Liver (tissue), 9 donors: ENCODE measurements around the gene COL19A1. TPM values are rescaled to one million over a fixed set of nuclear protein-coding genes. Genes with fewer than 3 reads are reported as not detected.

Experiments
- DNase-seq: peaks from one replicate; pipeline ENCODE4 v3.0.0-alpha.2; 2017; ENCODE audit warnings: low spot score
- H3K27ac ChIP-seq, 2 donors: one replicate each; pipeline ENCODE4 v1.7.0; 2013; ENCODE audit warnings: inconsistent platforms in 2 of 2, low read length in 2 of 2, control low read depth in 1 of 2, low read depth in 1 of 2, mild to moderate bottlenecking in 1 of 2
- H3K27me3 ChIP-seq, 4 donors: one replicate each; pipeline versions ENCODE4 v1.6.1 to v1.7.0; 2013; ENCODE audit warnings: low read length in 3 of 4, inconsistent platforms in 1 of 4, mild to moderate bottlenecking in 1 of 4, moderate library complexity in 1 of 4; ENCODE audit not compliant: control insufficient read depth in 4 of 4, insufficient read depth in 4 of 4
- H3K36me3 ChIP-seq, 4 donors: one replicate each; pipeline versions ENCODE4 v1.6.1 to v1.7.0; 2013; ENCODE audit warnings: low read length in 3 of 4, mild to moderate bottlenecking in 3 of 4, low read depth in 1 of 4, moderate library complexity in 1 of 4; ENCODE audit not compliant: control insufficient read depth in 4 of 4, insufficient read depth in 3 of 4
- H3K4me1 ChIP-seq, 4 donors: one replicate each; pipeline versions ENCODE4 v1.6.1 to v1.7.0; 2013; ENCODE audit warnings: low read length in 3 of 4, mild to moderate bottlenecking in 3 of 4, moderate library complexity in 1 of 4; ENCODE audit not compliant: control insufficient read depth in 4 of 4, insufficient read depth in 4 of 4
- H3K4me3 ChIP-seq, 3 donors: one replicate each; pipeline versions ENCODE4 v1.6.1 to v1.7.0; 2013; ENCODE audit warnings: low read length in 3 of 3, control low read depth in 1 of 3, low read depth in 1 of 3, mild to moderate bottlenecking in 1 of 3
- H3K9ac ChIP-seq, 2 donors: one replicate each; pipeline ENCODE4 v1.7.0; 2013; ENCODE audit warnings: low read length in 2 of 2, mild to moderate bottlenecking in 2 of 2, moderate library complexity in 2 of 2, control low read depth in 1 of 2, low read depth in 1 of 2
- H3K9me3 ChIP-seq, 4 donors: one replicate each; pipeline versions ENCODE4 v1.6.1 to v1.7.0; 2013; ENCODE audit warnings: low read length in 3 of 4; ENCODE audit not compliant: control insufficient read depth in 4 of 4
- ATF3 ChIP-seq: IDR thresholded peaks from 2 replicates; pipeline ENCODE4 v1.6.1; 2016; ENCODE audit warnings: antibody characterized with exemption
- EGR1 ChIP-seq, 2 donors: IDR thresholded peaks; 2 replicates each; pipeline ENCODE4 v1.6.1; 2016 to 2018; ENCODE audit warnings: antibody characterized with exemption in 2 of 2, low read depth in 2 of 2
- FOXA1 ChIP-seq: IDR thresholded peaks from 2 replicates; pipeline ENCODE4 v1.6.1; 2016; ENCODE audit warnings: antibody characterized with exemption
- GABPA ChIP-seq, 2 donors: IDR thresholded peaks in 1 of 2; conservative IDR thresholded peaks in 1 of 2; 2 replicates each; pipeline ENCODE4 v1.6.1; 2016; ENCODE audit warnings: antibody characterized with exemption in 2 of 2, mild to moderate bottlenecking in 1 of 2, moderate library complexity in 1 of 2
- HNF4A ChIP-seq, 2 donors: conservative IDR thresholded peaks; 2 replicates each; pipeline ENCODE4 v1.6.1; 2016; ENCODE audit warnings: antibody characterized with exemption in 2 of 2, mild to moderate bottlenecking in 2 of 2
- JUND ChIP-seq, 2 donors: IDR thresholded peaks; 2 replicates each; pipeline ENCODE4 v1.6.1; 2016; ENCODE audit warnings: antibody characterized with exemption in 2 of 2
- NR2F2 ChIP-seq: IDR thresholded peaks from 2 replicates; pipeline ENCODE4 v1.6.1; 2016; ENCODE audit warnings: antibody characterized with exemption
- RAD21 ChIP-seq, 2 donors: IDR thresholded peaks; 2 replicates each; pipeline ENCODE4 v1.6.1; 2016; ENCODE audit warnings: antibody characterized with exemption in 2 of 2, mild to moderate bottlenecking in 2 of 2
- RXRA ChIP-seq, 2 donors: IDR thresholded peaks; 2 replicates each; pipeline ENCODE4 v1.6.1; 2017 to 2018; ENCODE audit warnings: antibody characterized with exemption in 2 of 2, mild to moderate bottlenecking in 1 of 2
- SP1 ChIP-seq: IDR thresholded peaks from 2 replicates; pipeline ENCODE4 v1.6.1; 2018; ENCODE audit warnings: antibody characterized with exemption, mild to moderate bottlenecking
- TAF1 ChIP-seq: conservative IDR thresholded peaks from 2 replicates; pipeline ENCODE4 v1.6.1; 2016; ENCODE audit warnings: antibody characterized with exemption, mild to moderate bottlenecking
- ZBTB33 ChIP-seq: IDR thresholded peaks from 2 replicates; pipeline ENCODE4 v1.6.1; 2016; ENCODE audit warnings: antibody characterized with exemption
- WGBS: extraction: QIAGEN DNeasy Blood & Tissue Kit; methylation state at CpG from one replicate; pipeline ENCODE4 v1.1.7; 2013; 5-methylcytosine and 5-hydroxymethylcytosine counted together
- polyA plus RNA-seq, 2 donors: library from polyadenylated mRNA; stranded (reverse) in 1 of 2; unstranded in 1 of 2; fragments of 200-250 nt in 1 of 2; fragments of >200 nt in 1 of 2; fragmentation: Nextera tagmentation in 1 of 2; extraction: Ambion mirVana in 1 of 2; gene quantifications; one replicate each; pipeline versions ENCODE4 v1.2.1 to v1.2.3, GENCODE V29; 2013 to 2015
- total RNA-seq, 2 donors: library from RNA; depleted of rRNA; stranded (reverse); fragments of >200 nt; gene quantifications; one replicate each; pipeline ENCODE4 v1.2.3, GENCODE V29; 2014
- TF ChIP-seq, protein P1 (sequence below): fragments of 150-350 bp; IDR thresholded peaks from 2 replicates; pipeline ENCODE4 v1.5.1; 2017; ENCODE audit warnings: improper control_type of control experiment, low read depth, low read length; ENCODE audit not compliant: missing input control
- donor health status: healthy.
- donor health status: healthy.
- donor health status: healthy.
- donor health status: healthy.
- donor health status: healthy.

The COL19A1 gene
- total and polyA plus RNA-seq, 4 donors: 0.25 to 0.51 TPM; not detected in 2

GRCh38 chr6:70198785-70199184, 332.4 kb downstream of the COL19A1 start:
- no peaks in the 10 kb centered on the region for H3K9me3 ChIP-seq
- no peak overlapping the region for H3K27ac ChIP-seq
- no peak for TF ChIP-seq RXRA (IDR thresholded peaks at IDR 0.05)
- no peak for TF ChIP-seq ATF3
- no peak for TF ChIP-seq EGR1 (IDR thresholded peaks at IDR 0.05; ENCODE audit: low read depth in 2 of 2)
- no peak for TF ChIP-seq HNF4A (conservative IDR thresholded peaks at IDR 0.05)
- no peak for TF ChIP-seq JUND (IDR thresholded peaks at IDR 0.05)
- no peak for TF ChIP-seq FOXA1
- no peak overlapping the region for H3K9ac ChIP-seq
- no peaks in the 10 kb centered on the region for H3K4me1 ChIP-seq
- DNase-seq: no peak
- WGBS: 78% methylated on average over 2 of the region's 2 CpGs
- no peaks in the 10 kb centered on the region for H3K36me3 ChIP-seq
- peaks cover 0 to 5% (median 2%) of the 10 kb centered on the region in 4 donors for H3K27me3 ChIP-seq
- no peak overlapping the region for H3K4me3 ChIP-seq

DNA sequence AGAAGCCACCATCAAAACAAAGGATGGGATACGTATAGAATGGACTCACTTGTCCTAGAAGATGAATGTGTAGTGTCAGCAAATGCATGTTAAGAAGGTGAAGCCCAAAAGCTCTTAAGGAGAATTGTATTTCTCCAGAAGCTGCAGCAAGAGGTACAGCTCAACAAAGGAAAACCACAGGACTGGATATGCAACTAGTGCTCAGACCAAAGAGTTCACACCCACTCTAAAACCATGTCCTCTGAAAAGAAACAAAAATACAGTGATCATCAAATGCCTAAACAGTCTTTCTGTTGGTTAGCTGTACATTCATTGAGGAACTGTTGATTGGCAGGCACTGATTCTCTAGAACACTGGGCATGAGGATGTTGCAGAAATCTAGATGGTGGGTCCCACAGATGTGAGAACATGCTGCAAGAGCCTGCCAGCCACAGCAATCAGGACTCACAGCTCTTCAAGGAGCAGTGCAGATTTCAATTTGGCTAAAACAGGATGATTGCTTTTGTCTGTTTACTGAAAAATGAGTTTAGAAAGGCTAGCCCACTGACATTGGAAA, 342.0 kb downstream of the COL19A1 start:
- Histone ChIP-seq H3K27ac (no peak overlapping the region), H3K36me3 (no peaks in the 10 kb centered on the region), H3K9me3 (no peaks in the 10 kb centered on the region), H3K4me3 (no peak overlapping the region), H3K9ac (no peak overlapping the region), H3K27me3 (peaks cover 0 to 5% (median 0%) of the 10 kb centered on the region in 4 donors), H3K4me1 (no peaks in the 10 kb centered on the region)
- DNase-seq: no peak
- no peak for TF ChIP-seq NR2F2
- TF ChIP-seq RXRA (IDR thresholded peaks at IDR 0.05): no peak
- no peak for TF ChIP-seq EGR1 (IDR thresholded peaks at IDR 0.05; ENCODE audit: low read depth in 2 of 2)
- no peak for TF ChIP-seq GABPA (IDR thresholded peaks at IDR 0.05 in 1 of 2, conservative IDR thresholded peaks at IDR 0.05 in 1 of 2)
- no peak for TF ChIP-seq ATF3
- TF ChIP-seq JUND (IDR thresholded peaks at IDR 0.05): no peak
- TF ChIP-seq TAF1: no peak
- no peak for TF ChIP-seq SP1
- no peak for TF ChIP-seq ZBTB33
- no peak for TF ChIP-seq HNF4A (conservative IDR thresholded peaks at IDR 0.05)
- 75% methylated on average over 1 of the region's 1 CpG for WGBS

GRCh38 chr6:70210462-70210861, 344.1 kb downstream of the COL19A1 start:
- Histone ChIP-seq H3K36me3 (no peaks in the 10 kb centered on the region), H3K4me3 (no peak overlapping the region), H3K9me3 (no peaks in the 10 kb centered on the region), H3K27me3 (peaks cover 0 to 5% (median 0%) of the 10 kb centered on the region in 4 donors), H3K27ac (no peak overlapping the region), H3K4me1 (no peaks in the 10 kb centered on the region), H3K9ac (no peak overlapping the region)
- WGBS: 36% methylated on average over 2 of the region's 2 CpGs
- TF ChIP-seq ZBTB33: no peak
- TF ChIP-seq, protein P1, sequence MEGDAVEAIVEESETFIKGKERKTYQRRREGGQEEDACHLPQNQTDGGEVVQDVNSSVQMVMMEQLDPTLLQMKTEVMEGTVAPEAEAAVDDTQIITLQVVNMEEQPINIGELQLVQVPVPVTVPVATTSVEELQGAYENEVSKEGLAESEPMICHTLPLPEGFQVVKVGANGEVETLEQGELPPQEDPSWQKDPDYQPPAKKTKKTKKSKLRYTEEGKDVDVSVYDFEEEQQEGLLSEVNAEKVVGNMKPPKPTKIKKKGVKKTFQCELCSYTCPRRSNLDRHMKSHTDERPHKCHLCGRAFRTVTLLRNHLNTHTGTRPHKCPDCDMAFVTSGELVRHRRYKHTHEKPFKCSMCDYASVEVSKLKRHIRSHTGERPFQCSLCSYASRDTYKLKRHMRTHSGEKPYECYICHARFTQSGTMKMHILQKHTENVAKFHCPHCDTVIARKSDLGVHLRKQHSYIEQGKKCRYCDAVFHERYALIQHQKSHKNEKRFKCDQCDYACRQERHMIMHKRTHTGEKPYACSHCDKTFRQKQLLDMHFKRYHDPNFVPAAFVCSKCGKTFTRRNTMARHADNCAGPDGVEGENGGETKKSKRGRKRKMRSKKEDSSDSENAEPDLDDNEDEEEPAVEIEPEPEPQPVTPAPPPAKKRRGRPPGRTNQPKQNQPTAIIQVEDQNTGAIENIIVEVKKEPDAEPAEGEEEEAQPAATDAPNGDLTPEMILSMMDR: peak; percentile 18
- peak in 1 of 2 donors; percentile 44 for TF ChIP-seq RAD21 (IDR thresholded peaks at IDR 0.05)
- DNase-seq: no peak
